ENCODE measurements around the gene ATG9A.

DNA sequence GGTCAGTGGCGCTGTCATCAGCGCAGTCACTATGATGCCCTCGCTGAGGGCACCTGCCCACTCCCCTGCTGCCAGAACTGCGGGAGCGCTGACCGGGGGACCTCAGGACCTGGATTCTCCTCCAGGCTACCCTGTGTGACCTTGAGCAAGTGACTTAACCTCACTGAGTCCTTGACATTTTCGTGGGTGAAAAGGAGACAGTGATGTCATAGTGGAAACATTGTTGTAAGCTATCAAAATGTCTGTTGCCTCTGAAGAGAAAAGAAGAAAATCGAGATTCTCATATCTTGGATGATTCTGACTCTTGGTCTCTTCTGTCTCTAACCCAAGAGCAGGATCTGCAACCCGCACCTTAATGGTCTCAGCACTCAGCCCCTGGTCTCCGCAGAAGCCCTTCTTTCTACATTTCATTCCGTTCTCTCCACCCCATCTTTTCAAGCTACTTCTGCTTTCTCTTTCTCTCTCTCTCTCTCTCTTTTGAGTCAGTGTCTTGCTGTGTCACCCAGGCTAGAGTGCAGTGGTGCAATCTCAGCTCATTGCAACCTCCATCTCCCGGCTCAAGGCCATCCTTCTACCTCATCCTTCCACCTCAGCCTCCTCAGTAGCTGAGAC lies 25.3 kb upstream of the ATG9A start:
- TF ChIP-seq, protein P1, sequence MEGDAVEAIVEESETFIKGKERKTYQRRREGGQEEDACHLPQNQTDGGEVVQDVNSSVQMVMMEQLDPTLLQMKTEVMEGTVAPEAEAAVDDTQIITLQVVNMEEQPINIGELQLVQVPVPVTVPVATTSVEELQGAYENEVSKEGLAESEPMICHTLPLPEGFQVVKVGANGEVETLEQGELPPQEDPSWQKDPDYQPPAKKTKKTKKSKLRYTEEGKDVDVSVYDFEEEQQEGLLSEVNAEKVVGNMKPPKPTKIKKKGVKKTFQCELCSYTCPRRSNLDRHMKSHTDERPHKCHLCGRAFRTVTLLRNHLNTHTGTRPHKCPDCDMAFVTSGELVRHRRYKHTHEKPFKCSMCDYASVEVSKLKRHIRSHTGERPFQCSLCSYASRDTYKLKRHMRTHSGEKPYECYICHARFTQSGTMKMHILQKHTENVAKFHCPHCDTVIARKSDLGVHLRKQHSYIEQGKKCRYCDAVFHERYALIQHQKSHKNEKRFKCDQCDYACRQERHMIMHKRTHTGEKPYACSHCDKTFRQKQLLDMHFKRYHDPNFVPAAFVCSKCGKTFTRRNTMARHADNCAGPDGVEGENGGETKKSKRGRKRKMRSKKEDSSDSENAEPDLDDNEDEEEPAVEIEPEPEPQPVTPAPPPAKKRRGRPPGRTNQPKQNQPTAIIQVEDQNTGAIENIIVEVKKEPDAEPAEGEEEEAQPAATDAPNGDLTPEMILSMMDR (IDR thresholded peaks at IDR 0.05): no peak
- no peak for TF ChIP-seq EZH2 (IDR thresholded peaks at IDR 0.05; ENCODE audit: borderline replicate concordance, insufficient read depth, low read depth, low read length, poor library complexity, severe bottlenecking)
